ENCODE results near the gene ELOB.
A peak's percentile ranks its signal among the peaks of the same experiment; 100 is the strongest.

The ELOB gene

GRCh38 chr16:2777231-2777902, at the start of gene ELOB:
Gene ELOB (minus strand): TSS chr16:2777280. CDS start chr16:2777239, 41 bp downstream.
- DNase-seq (ENCODE audit: low read depth in 4 of 4, low spot score in 1 of 4), result peak; percentile 74 to 83 (median 80)

- no peak for DNase-seq (ENCODE audit: low read depth in 4 of 4, low spot score in 1 of 4)
Observed at GRCh38 chr16:2825906-2826305, 48.8 kb upstream of the ELOB start.

GRCh38 chr16:2825049-2825742, 48.1 kb upstream of the ELOB start:
- DNase-seq (ENCODE audit: low read depth in 4 of 4, low spot score in 1 of 4), result no peak

GRCh38 chr16:2824626-2825025, 47.5 kb upstream of the ELOB start:
- no peak for DNase-seq (ENCODE audit: low read depth in 4 of 4, low spot score in 1 of 4)

GRCh38 chr16:2822496-2822895, 45.4 kb upstream of the ELOB start:
- no peak for DNase-seq (ENCODE audit: low read depth in 4 of 4, low spot score in 1 of 4)

GRCh38 chr16:2822158-2822495, 45.0 kb upstream of the ELOB start:
- no peak for DNase-seq (ENCODE audit: low read depth in 4 of 4, low spot score in 1 of 4)

- DNase-seq (ENCODE audit: low read depth in 4 of 4, low spot score in 1 of 4), result no peak
Observed at GRCh38 chr16:2821487-2822157, 44.5 kb upstream of the ELOB start.

GRCh38 chr16:2820836-2821486, 43.9 kb upstream of the ELOB start:
- no peak for DNase-seq (ENCODE audit: low read depth in 4 of 4, low spot score in 1 of 4)

- no peak for DNase-seq (ENCODE audit: low read depth in 4 of 4, low spot score in 1 of 4)
Observed at GRCh38 chr16:2819939-2820835, 43.1 kb upstream of the ELOB start.

- DNase-seq (ENCODE audit: low read depth in 4 of 4, low spot score in 1 of 4), result no peak
Observed at GRCh38 chr16:2819179-2819938, 42.3 kb upstream of the ELOB start.

GRCh38 chr16:2818272-2818876, 41.3 kb upstream of the ELOB start:
- no peak for DNase-seq (ENCODE audit: low read depth in 4 of 4, low spot score in 1 of 4)

- DNase-seq (ENCODE audit: low read depth in 4 of 4, low spot score in 1 of 4), result no peak
Observed at GRCh38 chr16:2817340-2818271, 40.5 kb upstream of the ELOB start.

- DNase-seq (ENCODE audit: low read depth in 4 of 4, low spot score in 1 of 4), result no peak
Observed at GRCh38 chr16:2816751-2817339, 39.8 kb upstream of the ELOB start, which contains the start of gene PRSS21. Gene PRSS21 (plus strand): TSS chr16:2817237. CDS start chr16:2817269, 32 bp downstream.

GRCh38 chr16:2815299-2815771, 38.3 kb upstream of the ELOB start:
- no peak for DNase-seq (ENCODE audit: low read depth in 4 of 4, low spot score in 1 of 4)

GRCh38 chr16:2814551-2815298, 37.6 kb upstream of the ELOB start:
- DNase-seq (ENCODE audit: low read depth in 4 of 4, low spot score in 1 of 4), result no peak

- DNase-seq (ENCODE audit: low read depth in 4 of 4, low spot score in 1 of 4), result no peak
Observed at GRCh38 chr16:2813771-2814221, 36.7 kb upstream of the ELOB start.
